Dermis microvascular lymphatic vessel endothelial cell (primary cell): ENCODE data around the gene SLC24A3. TPM values are rescaled to one million over a fixed set of nuclear protein-coding genes. Genes with fewer than 3 reads are reported as not detected.
"Not testable (repeated sequence)": the region's sequence is repeated elsewhere in the genome, so short reads cannot be mapped to it uniquely, and the experiment has no call there.

Source experiments
- DNase-seq, 2 donors: peaks; one replicate each; pipeline versions ENCODE4 v3.0.0 to v3.0.0-alpha.2; 2010; ENCODE audit warnings: low read depth in 2 of 2
- total RNA-seq: library from RNA; depleted of rRNA; stranded (reverse); fragments of >200 nt; gene quantifications from 2 replicates; pipeline ENCODE4 v1.2.1, GENCODE V29; 2014

SLC24A3 gene
- total RNA-seq, 1 donor from 2014 or later: under 0.01 TPM

GRCh38 chr20:19620446-19620845 is 408.0 kb downstream of the SLC24A3 start:
- no peak for DNase-seq

- DNase-seq: no peak
Measured at GRCh38 chr20:19621072-19621471, 408.6 kb downstream of the SLC24A3 start.

GRCh38 chr20:19624221-19624965 is 412.0 kb downstream of the SLC24A3 start:
- DNase-seq: no peak

- no peak for DNase-seq
Measured at GRCh38 chr20:19625426-19625825, 413.0 kb downstream of the SLC24A3 start.

GRCh38 chr20:19626896-19627295 is 414.5 kb downstream of the SLC24A3 start:
- no peak for DNase-seq

GRCh38 chr20:19628570-19629134 is 416.2 kb downstream of the SLC24A3 start:
- DNase-seq: peak; percentile 63 to 73

- DNase-seq: no peak
Measured at GRCh38 chr20:19631410-19631809, 419.0 kb downstream of the SLC24A3 start.

- DNase-seq: no peak
Measured at GRCh38 chr20:19633985-19634384, 421.5 kb downstream of the SLC24A3 start.

GRCh38 chr20:19639471-19640045 is 427.1 kb downstream of the SLC24A3 start:
- DNase-seq: not testable (repeated sequence)

GRCh38 chr20:19642860-19643259 is 430.4 kb downstream of the SLC24A3 start:
- no peak for DNase-seq

GRCh38 chr20:19644085-19644484 is 431.6 kb downstream of the SLC24A3 start:
- no peak for DNase-seq

- DNase-seq: no peak
Measured at GRCh38 chr20:19646963-19647362, 434.5 kb downstream of the SLC24A3 start.

- no peak for DNase-seq
Measured at GRCh38 chr20:19648024-19648423, 435.6 kb downstream of the SLC24A3 start.

GRCh38 chr20:19649041-19649440 is 436.6 kb downstream of the SLC24A3 start:
- no peak for DNase-seq

- DNase-seq: peak; percentile 5 to 63
Measured at GRCh38 chr20:19652591-19653026, 440.2 kb downstream of the SLC24A3 start.

- DNase-seq: no peak
Measured at GRCh38 chr20:19653327-19653726, 440.9 kb downstream of the SLC24A3 start.

- no peak for DNase-seq
Measured at GRCh38 chr20:19654921-19655320, 442.5 kb downstream of the SLC24A3 start.

- no peak for DNase-seq
Measured at GRCh38 chr20:19658137-19658536, 445.7 kb downstream of the SLC24A3 start.

- DNase-seq: no peak
Measured at GRCh38 chr20:19659448-19659847, 447.0 kb downstream of the SLC24A3 start.

- no peak for DNase-seq
Measured at GRCh38 chr20:19660808-19661378, 448.5 kb downstream of the SLC24A3 start.

GRCh38 chr20:19661717-19662636 is 449.5 kb downstream of the SLC24A3 start:
- DNase-seq: peak; percentile 58 to 72
